K562 (cell line): ENCODE measurements around the gene MOSPD3. TPM values are rescaled to one million over a fixed set of nuclear protein-coding genes. Genes with fewer than 3 reads are reported as not detected.

Experiments used
- AFF4 ChIP-seq: sonication (generic); formaldehyde crosslinking; IDR thresholded peaks from 2 replicates; pipeline ENCODE4 v1.8.0; 2023; ENCODE audit warnings: mild to moderate bottlenecking, missing genetic modification reagents
- BHLHE40 ChIP-seq: IDR thresholded peaks from 2 replicates; pipeline ENCODE4 v1.6.1; 2011; ENCODE audit warnings: low read length, improper control_type of control experiment
- E2F1 ChIP-seq: sonication (generic); formaldehyde crosslinking; IDR thresholded peaks from 2 replicates; pipeline ENCODE4 v1.8.1; 2023; ENCODE audit warnings: mild to moderate bottlenecking, missing genetic modification reagents, moderate library complexity
- GABPB2 ChIP-seq: fragments of 250-450 bp; sonication (Bioruptor Pico); conservative IDR thresholded peaks from 2 replicates; pipeline ENCODE4 v1.5.1; 2021; ENCODE audit warnings: mild to moderate bottlenecking
- GATAD2A ChIP-seq: fragments of 450-650 bp; IDR thresholded peaks from 2 replicates; pipeline ENCODE4 v1.6.1; 2017
- HOMEZ ChIP-seq: fragments of 250-450 bp; sonication (Bioruptor Pico); IDR thresholded peaks from 2 replicates; pipeline ENCODE4 v1.4.0; 2020; ENCODE audit warnings: mild to moderate bottlenecking, moderate library complexity
- KAT7 ChIP-seq: sonication (generic); formaldehyde crosslinking; IDR thresholded peaks from 2 replicates; pipeline ENCODE4 v1.8.0; 2022; ENCODE audit warnings: missing genetic modification reagents, mild to moderate bottlenecking, borderline replicate concordance
- LCOR ChIP-seq: sonication (generic); formaldehyde crosslinking; IDR thresholded peaks from 2 replicates; pipeline ENCODE4 v1.8.0; 2022; ENCODE audit warnings: mild to moderate bottlenecking, missing genetic modification reagents
- MAZ ChIP-seq, 2 experiments: fragments of 450-650 bp in 1 of 2; sonication (generic) in 1 of 2; formaldehyde crosslinking; IDR thresholded peaks in 1 of 2; conservative IDR thresholded peaks in 1 of 2; 2 replicates each; pipeline versions ENCODE4 v1.4.0 to v1.5.0; 2020; ENCODE audit warnings: mild to moderate bottlenecking in 1 of 2, missing genetic modification reagents in 1 of 2
- MECOM ChIP-seq: fragments of 250-450 bp; sonication (Bioruptor Pico); IDR thresholded peaks from 2 replicates; pipeline ENCODE4 v1.8.0; 2022; ENCODE audit warnings: inconsistent platforms
- MLX ChIP-seq, 2 experiments: fragments of 450-650 bp in 1 of 2; sonication (generic) in 1 of 2; formaldehyde crosslinking; conservative IDR thresholded peaks; 2 replicates each; pipeline versions ENCODE4 v1.4.0 to v1.8.1; 2020 to 2022; ENCODE audit warnings: mild to moderate bottlenecking in 1 of 2, missing genetic modification reagents in 1 of 2
- NBN ChIP-seq: fragments of 450-650 bp; IDR thresholded peaks from 2 replicates; pipeline ENCODE4 v1.6.1; 2016; ENCODE audit warnings: low read depth, mild to moderate bottlenecking
- PHF21A ChIP-seq: fragments of 450-650 bp; IDR thresholded peaks from 2 replicates; pipeline ENCODE4 v1.6.1; 2017; ENCODE audit warnings: low read depth, borderline replicate concordance
- TAL1 ChIP-seq: fragments of 450-650 bp; IDR thresholded peaks from 2 replicates; pipeline ENCODE4 v1.6.1; 2016; ENCODE audit warnings: mild to moderate bottlenecking
- TBL1XR1 ChIP-seq, 2 experiments: IDR thresholded peaks; 2 replicates each; pipeline ENCODE4 v1.6.1; 2012; ENCODE audit warnings: improper control_type of control experiment in 2 of 2, low read length in 2 of 2, mild to moderate bottlenecking in 1 of 2
- ZBTB7A ChIP-seq: IDR thresholded peaks from 2 replicates; pipeline ENCODE4 v1.6.1; 2011; ENCODE audit warnings: low read depth, mild to moderate bottlenecking, low read length, moderate library complexity, borderline replicate concordance; ENCODE audit not compliant: control insufficient read depth
- ZEB2 ChIP-seq: fragments of 450-650 bp; IDR thresholded peaks from 2 replicates; pipeline ENCODE4 v1.6.1; 2016
- ZNF232 ChIP-seq: sonication (generic); formaldehyde crosslinking; IDR thresholded peaks from 2 replicates; pipeline ENCODE4 v1.8.0; 2022; ENCODE audit warnings: mild to moderate bottlenecking, missing genetic modification reagents
- ZNF24 ChIP-seq: fragments of 450-650 bp; IDR thresholded peaks from 2 replicates; pipeline ENCODE4 v1.6.1; 2016
- ZNF274 ChIP-seq: IDR thresholded peaks from 2 replicates; pipeline ENCODE4 v1.6.1; 2011; ENCODE audit warnings: low read depth, mild to moderate bottlenecking, low read length, moderate library complexity, borderline replicate concordance
- polyA plus RNA-seq, 8 experiments: library from polyadenylated mRNA; depleted of rRNA in 4 of 8; stranded (reverse) in 5 of 8; unstranded in 3 of 8; fragments of >200 nt; fragmentation: Nextera tagmentation in 2 of 8; fragmentation: Illumina TruSeq in 1 of 8; extraction: Ambion mirVana in 2 of 8; extraction: Trizol in 1 of 8; gene quantifications; 2 replicates each; pipeline versions ENCODE4 v1.2.1 to v1.2.3, GENCODE V29; 2011 to 2014; ENCODE audit warnings: inconsistent platforms in 1 of 8, missing spikeins in 1 of 8
- total RNA-seq, 7 experiments: library from RNA; depleted of rRNA in 6 of 7; stranded (reverse); fragments of >200 nt in 6 of 7; fragmentation: Illumina TruSeq in 2 of 7; extraction: Trizol in 2 of 7; gene quantifications; 2 replicates each; pipeline versions ENCODE4 v1.2.1 to v1.2.3, GENCODE V29; 2011 to 2021; ENCODE audit warnings: low replicate concordance in 1 of 7

MOSPD3 gene
- total and polyA plus RNA-seq, 9 of the 15 experiments (the other 6 are each of a cell fraction or from before 2014, with no cell fraction given) = 1.4 to 32.1 (median 7.3) TPM

- TF ChIP-seq MLX (CRISPR knock-in tag; conservative IDR thresholded peaks at IDR 0.05) (peak; percentile 71 to 82; a peak in 1 of 4 replicates), MECOM (CRISPR knock-in tag) (no peak), TBL1XR1 (IDR thresholded peaks at IDR 0.05; ENCODE audit: low read length in 2 of 2) (peak in 1 of 2 experiments; percentile 48; a peak in 2 of 4 replicates), PHF21A (peak; percentile 47; the same call in 1 of the 2 replicates), ZNF232 (no peak), NBN (peak; percentile 78; the same call in 1 of the 2 replicates), GATAD2A (peak; percentile 63; the same call in 1 of the 2 replicates), BHLHE40 (no peak), HOMEZ (CRISPR knock-in tag) (0 out of 2 replicates have a peak, but pooled peaks have one; percentile 55), LCOR (CRISPR knock-in tag) (0 out of 2 replicates have a peak, but pooled peaks have one; percentile 70), ZNF274 (no peak), ZEB2 (peak; percentile 87), MAZ (CRISPR knock-in tag; conservative IDR thresholded peaks at IDR 0.05 in 1 of 2, IDR thresholded peaks at IDR 0.05 in 1 of 2) (peak; percentile 99 to 100), TAL1 (no peak; the same call in 1 of the 2 replicates), ZBTB7A (peak; percentile 43; the same call in 1 of the 2 replicates), ZNF24 (peak; percentile 54; the same call in 1 of the 2 replicates), AFF4 (CRISPR knock-in tag) (peak; percentile 83; the same call in 1 of the 2 replicates), GABPB2 (0 out of 2 replicates have a peak, but pooled peaks have one; percentile 31), E2F1 (CRISPR knock-in tag) (peak; percentile 51; the same call in 1 of the 2 replicates), KAT7 (CRISPR knock-in tag) (peak; percentile 72; the same call in 1 of the 2 replicates)
Measured at GRCh38 chr7:100585511-100586265, 26.7 kb upstream of the MOSPD3 start, which contains the start of gene LRCH4 (continued).
